K562 treated with DMSO at 1 percent for 4 hours (cell line): ENCODE results near the gene FAM53A. TPM values are rescaled to one million over a fixed set of nuclear protein-coding genes. Genes with fewer than 3 reads are reported as not detected.

Experiments
- total RNA-seq: library from RNA; unstranded; fragments of 300-600 nt; gene quantifications from 2 replicates; pipeline ENCODE4 v1.2.3, GENCODE V29; 2022; ENCODE audit not compliant: insufficient read depth

Gene FAM53A, protein sequence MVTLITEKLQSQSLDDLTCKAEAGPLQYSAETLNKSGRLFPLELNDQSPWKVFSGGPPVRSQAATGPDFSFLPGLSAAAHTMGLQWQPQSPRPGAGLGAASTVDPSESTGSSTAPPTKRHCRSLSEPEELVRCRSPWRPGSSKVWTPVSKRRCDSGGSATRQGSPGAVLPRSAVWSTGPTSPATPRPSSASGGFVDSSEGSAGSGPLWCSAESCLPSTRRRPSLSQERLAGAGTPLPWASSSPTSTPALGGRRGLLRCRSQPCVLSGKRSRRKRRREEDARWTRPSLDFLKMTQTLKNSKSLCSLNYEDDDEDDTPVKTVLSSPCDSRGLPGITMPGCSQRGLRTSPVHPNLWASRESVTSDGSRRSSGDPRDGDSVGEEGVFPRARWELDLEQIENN
- total RNA-seq = 1.4 and 4.2 TPM in 2 replicates

DNA sequence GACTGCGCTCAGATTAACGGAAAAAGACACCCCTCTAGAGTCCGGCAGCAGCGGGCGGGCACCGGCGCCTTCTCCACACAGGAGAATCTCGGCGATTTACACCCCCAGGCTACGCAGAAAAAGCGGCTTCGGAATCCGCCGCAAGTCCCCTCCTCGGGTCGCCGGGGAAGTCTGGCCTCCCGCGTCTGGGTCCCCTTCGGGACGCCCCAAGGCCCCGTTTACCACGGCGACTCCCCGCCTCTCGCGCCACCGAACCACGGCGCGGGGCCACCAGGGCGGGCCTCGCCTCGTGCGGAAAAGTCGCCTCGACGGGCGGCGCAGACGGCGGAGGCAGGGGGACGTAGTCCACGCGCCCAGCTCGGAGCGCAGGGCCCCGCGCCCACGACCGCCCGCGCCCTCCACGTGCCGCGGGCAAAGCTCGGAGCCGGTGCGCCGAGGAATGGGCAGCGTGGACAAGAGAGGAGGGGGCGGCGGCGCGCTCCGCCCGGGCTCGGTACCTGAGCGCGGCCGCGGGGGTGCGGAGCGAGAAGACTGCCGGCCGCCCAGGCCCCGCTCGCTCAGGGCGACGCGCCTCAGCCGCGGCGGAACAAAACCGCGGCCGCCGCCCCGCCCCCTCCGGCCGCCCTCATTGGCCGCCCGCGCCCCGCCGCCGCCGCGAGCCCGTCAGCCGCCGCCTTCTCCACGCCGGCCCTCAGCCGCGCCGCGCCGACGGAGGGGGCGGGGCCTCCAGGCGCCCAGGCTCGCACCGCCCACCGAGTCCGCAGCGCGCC, at the start of gene FAM53A:
FAM53A (minus strand) TSS at position 578 of the 770 bp plus-strand sequence. CDS start 15,572 bp downstream, outside the sequence.

DNA sequence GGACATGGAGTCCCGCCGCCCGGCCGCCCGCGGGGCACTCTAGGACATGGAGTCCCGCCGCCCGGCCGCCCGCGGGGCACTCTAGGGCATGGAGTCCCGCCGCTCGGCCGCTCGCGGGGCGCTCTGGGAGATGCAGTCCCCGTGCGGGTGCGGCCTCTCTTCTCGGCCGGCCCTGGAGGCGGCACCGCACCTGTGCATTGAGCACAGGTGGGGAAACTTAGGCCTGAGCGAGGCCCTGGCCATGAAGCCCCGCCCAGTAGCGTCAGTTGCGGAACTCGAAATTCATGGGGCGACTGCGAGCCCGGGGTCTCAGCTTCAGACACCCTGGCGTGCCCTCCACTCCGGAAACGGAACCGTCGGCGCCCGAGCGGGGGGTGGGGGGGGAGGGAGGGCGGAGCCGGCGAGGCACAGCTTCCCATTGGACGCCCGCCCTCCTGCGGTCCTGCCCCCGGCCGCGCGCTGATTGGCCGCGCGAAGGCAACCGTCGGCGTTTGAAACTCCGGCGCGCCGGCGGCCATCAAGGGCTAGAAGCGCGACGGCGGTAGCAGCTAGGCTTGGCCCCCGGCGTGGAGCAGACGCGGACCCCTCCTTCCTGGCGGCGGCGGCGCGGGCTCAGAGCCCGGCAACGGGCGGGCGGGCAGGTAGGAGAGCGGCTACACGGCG, 37.0 kb upstream of the FAM53A start, which contains the start of the genes TACC3 and TMEM129:
TACC3 (plus strand) TSS at position 519 of the 663 bp plus-strand sequence. CDS start 1,901 bp downstream, outside the sequence.
TMEM129 (minus strand) TSS at position 321 of the 663 bp plus-strand sequence. CDS start 486 bp downstream, outside the sequence.

GRCh38 chr4:1712216-1713002, 28.3 kb upstream of the FAM53A start, which contains the start of gene SLBP:
Gene SLBP, minus strand, starts transcription at chr4:1712319. Its CDS starts 131 bp downstream, at chr4:1712188.

Other genes with a start within 250 kb of the FAM53A start
- 121 and 125 TPM in 2 replicates for gene SLBP, start 28.0 kb upstream of the FAM53A start, total RNA-seq
- 45.9 and 52.7 TPM in 2 replicates for gene TMEM129, start 37.0 kb upstream of the FAM53A start, total RNA-seq
- gene TACC3, start 37.2 kb upstream of the FAM53A start, total RNA-seq = 82.0 and 95.3 TPM in 2 replicates
- gene FGFR3, start 109.0 kb upstream of the FAM53A start, total RNA-seq = 9.9 and 11.4 TPM in 2 replicates
- 15.1 and 20.1 TPM in 2 replicates for gene LETM1, start 171.8 kb upstream of the FAM53A start, total RNA-seq
- 48.3 and 51.0 TPM in 2 replicates for gene NSD2, start 187.1 kb upstream of the FAM53A start, total RNA-seq